ENCODE results near the gene NAT16. TPM values are rescaled to one million over a fixed set of nuclear protein-coding genes. Genes with fewer than 3 reads are reported as not detected.

NAT16 gene
- total and polyA plus RNA-seq, 4 donors, result 0.01 TPM; not detected in 3

DNA sequence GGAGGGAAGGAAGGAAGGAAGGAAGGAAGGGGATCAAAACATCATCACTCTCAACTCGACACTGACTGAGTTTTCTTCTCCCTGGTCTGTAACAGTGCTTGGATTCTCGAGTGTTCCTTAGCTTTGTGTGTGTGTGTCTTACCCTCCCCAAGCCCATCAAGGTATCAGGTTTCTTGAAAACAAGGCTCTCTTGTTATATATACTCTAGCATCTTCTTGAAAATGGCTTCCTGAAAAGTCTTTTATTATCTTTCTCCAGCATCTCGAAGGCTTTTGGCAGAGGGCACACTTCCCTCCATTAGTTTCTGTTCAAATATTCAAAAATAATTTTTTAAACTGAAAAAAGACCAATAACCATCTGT lies 39.8 kb downstream of the NAT16 start:
- Histone ChIP-seq H3K27me3 (ENCODE audit: control insufficient read depth in 3 of 3, insufficient read depth in 3 of 3, low read length in 2 of 3) (peaks cover 0 to 3% (median 0%) of the 10 kb centered on the region in 3 donors), H3K36me3 (ENCODE audit: control insufficient read depth in 4 of 4, insufficient read depth in 4 of 4, low read length in 4 of 4) (peaks cover 0 to 9% (median 3%) of the 10 kb centered on the region in 4 donors), H3K9me3 (ENCODE audit: control insufficient read depth in 4 of 4, insufficient read depth in 3 of 4, low read length in 3 of 4) (no peaks in the 10 kb centered on the region), H3K27ac (ENCODE audit: low read depth in 1 of 2, low read length in 1 of 2) (no peak overlapping the region), H3K4me1 (ENCODE audit: control insufficient read depth in 5 of 5, insufficient read depth in 5 of 5, low read length in 5 of 5) (peaks cover 0 to 13% (median 0%) of the 10 kb centered on the region in 5 donors), H3K9ac (ENCODE audit: insufficient read depth in 1 of 2, low read length in 2 of 2) (no peak overlapping the region), H3K4me3 (no peak overlapping the region)
- WGBS, 2 donors, result 35 to 37% methylated on average over 3 of the region's 3 CpGs
- ATAC-seq (ENCODE audit: insufficient read depth, low FRiP score) (no peak), DNase-seq (no peak)
- TF ChIP-seq, protein P1, sequence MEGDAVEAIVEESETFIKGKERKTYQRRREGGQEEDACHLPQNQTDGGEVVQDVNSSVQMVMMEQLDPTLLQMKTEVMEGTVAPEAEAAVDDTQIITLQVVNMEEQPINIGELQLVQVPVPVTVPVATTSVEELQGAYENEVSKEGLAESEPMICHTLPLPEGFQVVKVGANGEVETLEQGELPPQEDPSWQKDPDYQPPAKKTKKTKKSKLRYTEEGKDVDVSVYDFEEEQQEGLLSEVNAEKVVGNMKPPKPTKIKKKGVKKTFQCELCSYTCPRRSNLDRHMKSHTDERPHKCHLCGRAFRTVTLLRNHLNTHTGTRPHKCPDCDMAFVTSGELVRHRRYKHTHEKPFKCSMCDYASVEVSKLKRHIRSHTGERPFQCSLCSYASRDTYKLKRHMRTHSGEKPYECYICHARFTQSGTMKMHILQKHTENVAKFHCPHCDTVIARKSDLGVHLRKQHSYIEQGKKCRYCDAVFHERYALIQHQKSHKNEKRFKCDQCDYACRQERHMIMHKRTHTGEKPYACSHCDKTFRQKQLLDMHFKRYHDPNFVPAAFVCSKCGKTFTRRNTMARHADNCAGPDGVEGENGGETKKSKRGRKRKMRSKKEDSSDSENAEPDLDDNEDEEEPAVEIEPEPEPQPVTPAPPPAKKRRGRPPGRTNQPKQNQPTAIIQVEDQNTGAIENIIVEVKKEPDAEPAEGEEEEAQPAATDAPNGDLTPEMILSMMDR (IDR thresholded peaks at IDR 0.05; ENCODE audit: control extremely low read depth, extremely low read depth), result no peak

DNA sequence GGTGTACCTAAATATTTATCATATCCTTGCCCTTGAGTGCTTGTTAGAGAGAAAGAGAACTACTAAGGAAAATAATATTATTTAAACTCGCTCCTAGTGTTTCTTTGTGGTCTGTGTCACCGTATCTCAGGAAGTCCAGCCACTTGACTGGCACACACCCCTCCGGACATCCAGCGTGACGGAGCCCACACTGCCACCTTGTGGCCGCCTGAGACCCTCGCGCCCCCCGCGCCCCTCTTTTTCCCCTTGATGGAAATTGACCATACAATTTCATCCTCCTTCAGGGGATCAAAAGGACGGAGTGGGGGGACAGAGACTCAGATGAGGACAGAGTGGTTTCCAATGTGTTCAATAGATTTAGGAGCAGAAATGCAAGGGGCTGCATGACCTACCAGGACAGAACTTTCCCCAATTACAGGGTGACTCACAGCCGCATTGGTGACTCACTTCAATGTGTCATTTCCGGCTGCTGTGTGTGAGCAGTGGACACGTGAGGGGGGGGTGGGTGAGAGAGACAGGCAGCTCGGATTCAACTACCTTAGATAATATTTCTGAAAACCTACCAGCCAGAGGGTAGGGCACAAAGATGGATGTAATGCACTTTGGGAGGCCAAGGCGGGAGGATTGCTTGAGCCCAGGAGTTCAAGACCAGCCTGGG lies 41.8 kb downstream of the NAT16 start:
- Histone ChIP-seq H3K9me3 (ENCODE audit: control insufficient read depth in 4 of 4, insufficient read depth in 3 of 4, low read length in 3 of 4) (no peaks in the 10 kb centered on the region), H3K4me3 (no peak overlapping the region), H3K36me3 (ENCODE audit: control insufficient read depth in 4 of 4, insufficient read depth in 4 of 4, low read length in 4 of 4) (peaks cover 0 to 15% (median 5%) of the 10 kb centered on the region in 4 donors), H3K27me3 (ENCODE audit: control insufficient read depth in 3 of 3, insufficient read depth in 3 of 3, low read length in 2 of 3) (no peaks in the 10 kb centered on the region), H3K27ac (ENCODE audit: low read depth in 1 of 2, low read length in 1 of 2) (peak overlapping the region; percentile 54 to 81), H3K9ac (ENCODE audit: insufficient read depth in 1 of 2, low read length in 2 of 2) (no peak overlapping the region), H3K4me1 (ENCODE audit: control insufficient read depth in 5 of 5, insufficient read depth in 5 of 5, low read length in 5 of 5) (peaks cover 0 to 13% (median 0%) of the 10 kb centered on the region in 5 donors)
- TF ChIP-seq, protein P1 (IDR thresholded peaks at IDR 0.05; ENCODE audit: control extremely low read depth, extremely low read depth), result peak; percentile 20
- ATAC-seq (ENCODE audit: insufficient read depth, low FRiP score) (peak; percentile 86), DNase-seq (peak; percentile 42 to 61 (median 54))
- WGBS, 2 donors, result 6% methylated on average over 16 of the region's 16 CpGs

DNA sequence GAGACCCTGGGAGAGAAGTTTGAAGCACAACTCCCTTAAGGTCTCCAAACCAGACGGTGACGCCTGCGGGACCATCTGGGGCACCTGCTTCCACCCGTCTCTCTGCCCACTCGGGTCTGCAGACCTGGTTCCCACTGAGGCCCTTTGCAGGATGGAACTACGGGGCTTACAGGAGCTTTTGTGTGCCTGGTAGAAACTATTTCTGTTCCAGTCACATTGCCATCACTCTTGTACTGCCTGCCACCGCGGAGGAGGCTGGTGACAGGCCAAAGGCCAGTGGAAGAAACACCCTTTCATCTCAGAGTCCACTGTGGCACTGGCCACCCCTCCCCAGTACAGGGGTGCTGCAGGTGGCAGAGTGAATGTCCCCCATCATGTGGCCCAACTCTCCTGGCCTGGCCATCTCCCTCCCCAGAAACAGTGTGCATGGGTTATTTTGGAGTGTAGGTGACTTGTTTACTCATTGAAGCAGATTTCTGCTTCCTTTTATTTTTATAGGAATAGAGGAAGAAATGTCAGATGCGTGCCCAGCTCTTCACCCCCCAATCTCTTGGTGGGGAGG lies 42.4 kb downstream of the NAT16 start:
- Histone ChIP-seq H3K27ac (ENCODE audit: low read depth in 1 of 2, low read length in 1 of 2) (peak overlapping the region; percentile 49 to 82), H3K9ac (ENCODE audit: insufficient read depth in 1 of 2, low read length in 2 of 2) (no peak overlapping the region), H3K27me3 (ENCODE audit: control insufficient read depth in 3 of 3, insufficient read depth in 3 of 3, low read length in 2 of 3) (no peaks in the 10 kb centered on the region), H3K36me3 (ENCODE audit: control insufficient read depth in 4 of 4, insufficient read depth in 4 of 4, low read length in 4 of 4) (peaks cover 0 to 15% (median 5%) of the 10 kb centered on the region in 4 donors), H3K4me3 (no peak overlapping the region), H3K4me1 (ENCODE audit: control insufficient read depth in 5 of 5, insufficient read depth in 5 of 5, low read length in 5 of 5) (peaks cover 0 to 13% (median 0%) of the 10 kb centered on the region in 5 donors), H3K9me3 (ENCODE audit: control insufficient read depth in 4 of 4, insufficient read depth in 3 of 4, low read length in 3 of 4) (no peaks in the 10 kb centered on the region)
- 72 to 74% methylated on average over 9 of the region's 9 CpGs for WGBS, 2 donors
- ATAC-seq (ENCODE audit: insufficient read depth, low FRiP score) (no peak), DNase-seq (no peak)
- TF ChIP-seq, protein P1 (IDR thresholded peaks at IDR 0.05; ENCODE audit: control extremely low read depth, extremely low read depth), result no peak
